SK-N-SH treated with all-trans-retinoic acid at 6 μM for 48 hours (cell line): ENCODE results near the gene MRGPRD.

ENCODE experiments used
- ATAC-seq: fragments of 200-7000 bp; cut with Tn5 transposase; 3 replicates; pipeline ENCODE4 v1.9.1; 2020; ENCODE audit warnings: mild to moderate bottlenecking, moderate library complexity
- ARNTL ChIP-seq: fragments of 450-650 bp; formaldehyde crosslinking; IDR thresholded peaks from 2 replicates; pipeline ENCODE4 v1.5.0; 2020; ENCODE audit warnings: low read depth, mild to moderate bottlenecking, moderate library complexity, borderline replicate concordance
- BACH2 ChIP-seq: fragments of 250-450 bp; sonication (Bioruptor Pico); IDR thresholded peaks from 2 replicates; pipeline ENCODE4 v1.9.0; 2021; ENCODE audit warnings: mild to moderate bottlenecking, borderline replicate concordance
- ESRRG ChIP-seq: fragments of 250-450 bp; sonication (Bioruptor Pico); IDR thresholded peaks from 2 replicates; pipeline ENCODE4 v1.6.1; 2021; ENCODE audit warnings: mild to moderate bottlenecking
- GLIS3 ChIP-seq: fragments of 250-450 bp; sonication (Bioruptor Pico); IDR thresholded peaks from 2 replicates; pipeline ENCODE4 v1.5.0; 2020; ENCODE audit warnings: mild to moderate bottlenecking, moderate library complexity
- PATZ1 ChIP-seq: fragments of 250-450 bp; sonication (Bioruptor Pico); IDR thresholded peaks from 2 replicates; pipeline ENCODE4 v1.8.0; 2020; ENCODE audit warnings: mild to moderate bottlenecking, moderate library complexity, borderline replicate concordance
- PPARA ChIP-seq: fragments of 250-450 bp; sonication (Bioruptor Pico); IDR thresholded peaks from 2 replicates; pipeline ENCODE4 v1.5.0; 2020; ENCODE audit warnings: mild to moderate bottlenecking, borderline replicate concordance
- TCF4 ChIP-seq: fragments of 250-450 bp; sonication (Bioruptor Pico); IDR thresholded peaks from 2 replicates; pipeline ENCODE4 v1.8.0; 2021; ENCODE audit warnings: mild to moderate bottlenecking, moderate library complexity, borderline replicate concordance
- TOX ChIP-seq: fragments of 250-450 bp; sonication (Bioruptor Pico); IDR thresholded peaks from 2 replicates; pipeline ENCODE4 v1.8.0; 2021; ENCODE audit warnings: mild to moderate bottlenecking, moderate library complexity, borderline replicate concordance
- TSHZ2 ChIP-seq: fragments of 250-450 bp; sonication (Bioruptor Pico); IDR thresholded peaks from 2 replicates; pipeline ENCODE4 v1.5.0; 2020; ENCODE audit warnings: mild to moderate bottlenecking, moderate library complexity
- ZFP3 ChIP-seq: fragments of 250-450 bp; sonication (Bioruptor Pico); IDR thresholded peaks from 2 replicates; pipeline ENCODE4 v1.5.0; 2020; ENCODE audit warnings: mild to moderate bottlenecking, moderate library complexity
- ZFP30 ChIP-seq: fragments of 450-650 bp; formaldehyde crosslinking; IDR thresholded peaks from 2 replicates; pipeline ENCODE4 v1.5.0; 2022; ENCODE audit warnings: mild to moderate bottlenecking, moderate library complexity
- ZNF565 ChIP-seq: fragments of 450-650 bp; formaldehyde crosslinking; conservative IDR thresholded peaks from 2 replicates; pipeline ENCODE4 v1.5.0; 2020; ENCODE audit warnings: low read depth, mild to moderate bottlenecking, moderate library complexity
- ZNF70 ChIP-seq: fragments of 450-650 bp; formaldehyde crosslinking; IDR thresholded peaks from 2 replicates; pipeline ENCODE4 v1.5.0; 2020; ENCODE audit warnings: mild to moderate bottlenecking, moderate library complexity
- ZNF8 ChIP-seq: fragments of 450-650 bp; formaldehyde crosslinking; IDR thresholded peaks from 2 replicates; pipeline ENCODE4 v1.5.0; 2020; ENCODE audit warnings: mild to moderate bottlenecking, moderate library complexity
- TF ChIP-seq, protein P1 (sequence below): fragments of 250-450 bp; sonication (Bioruptor Pico); IDR thresholded peaks from 2 replicates; pipeline ENCODE4 v1.8.0; 2021; ENCODE audit warnings: low read depth, mild to moderate bottlenecking, moderate library complexity, borderline replicate concordance
- TF ChIP-seq, protein P2 (sequence below): fragments of 250-450 bp; sonication (Bioruptor Pico); IDR thresholded peaks from 2 replicates; pipeline ENCODE4 v1.5.1; 2020; ENCODE audit warnings: low read depth, mild to moderate bottlenecking, moderate library complexity
- TF ChIP-seq, protein P3 (sequence below): fragments of 250-450 bp; sonication (Bioruptor Pico); IDR thresholded peaks from 2 replicates; pipeline ENCODE4 v1.5.1; 2021; ENCODE audit warnings: mild to moderate bottlenecking, moderate library complexity

The MRGPRD gene

GRCh38 chr11:68940651-68941323, 40.0 kb downstream of the MRGPRD start:
- no peak for ATAC-seq
- TF ChIP-seq PATZ1 (CRISPR knock-in tag): no peak

GRCh38 chr11:68939583-68940555, 40.9 kb downstream of the MRGPRD start:
- no peak for ATAC-seq
- TF ChIP-seq TOX (CRISPR knock-in tag): no peak
- TF ChIP-seq, all 23 proteins: peak for 0

GRCh38 chr11:68938816-68939582, 41.8 kb downstream of the MRGPRD start:
- no peak for ATAC-seq
- TF ChIP-seq ESRRG (no peak), TCF4 (no peak), TSHZ2 (CRISPR knock-in tag) (no peak), ARNTL (CRISPR knock-in tag) (no peak), GLIS3 (no peak)
- TF ChIP-seq, protein P1, sequence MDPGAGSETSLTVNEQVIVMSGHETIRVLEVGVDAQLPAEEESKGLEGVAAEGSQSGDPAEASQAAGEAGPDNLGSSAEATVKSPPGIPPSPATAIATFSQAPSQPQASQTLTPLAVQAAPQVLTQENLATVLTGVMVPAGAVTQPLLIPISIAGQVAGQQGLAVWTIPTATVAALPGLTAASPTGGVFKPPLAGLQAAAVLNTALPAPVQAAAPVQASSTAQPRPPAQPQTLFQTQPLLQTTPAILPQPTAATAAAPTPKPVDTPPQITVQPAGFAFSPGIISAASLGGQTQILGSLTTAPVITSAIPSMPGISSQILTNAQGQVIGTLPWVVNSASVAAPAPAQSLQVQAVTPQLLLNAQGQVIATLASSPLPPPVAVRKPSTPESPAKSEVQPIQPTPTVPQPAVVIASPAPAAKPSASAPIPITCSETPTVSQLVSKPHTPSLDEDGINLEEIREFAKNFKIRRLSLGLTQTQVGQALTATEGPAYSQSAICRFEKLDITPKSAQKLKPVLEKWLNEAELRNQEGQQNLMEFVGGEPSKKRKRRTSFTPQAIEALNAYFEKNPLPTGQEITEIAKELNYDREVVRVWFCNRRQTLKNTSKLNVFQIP (CRISPR knock-in tag): no peak
- TF ChIP-seq, all 23 proteins: peak for 0

DNA sequence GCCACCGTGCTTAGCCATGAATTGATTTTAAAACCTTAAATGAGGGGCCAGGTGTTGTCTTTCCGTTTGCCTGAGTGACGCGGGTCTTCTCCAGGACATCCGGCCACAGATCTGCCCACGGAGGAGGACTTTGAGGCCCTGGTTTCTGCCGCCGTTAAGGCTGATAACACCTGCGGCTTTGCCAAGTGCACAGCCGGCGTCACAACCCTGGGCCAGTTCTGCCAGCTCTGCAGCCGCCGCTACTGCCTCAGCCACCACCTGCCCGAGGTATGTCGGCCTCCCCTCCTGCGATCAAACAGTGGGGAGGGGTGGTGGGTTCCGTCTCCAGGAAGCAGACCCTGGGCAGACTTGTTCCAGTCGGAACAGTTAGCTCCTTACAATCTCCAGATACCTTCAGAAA, 42.7 kb downstream of the MRGPRD start:
- TF ChIP-seq, protein P2, sequence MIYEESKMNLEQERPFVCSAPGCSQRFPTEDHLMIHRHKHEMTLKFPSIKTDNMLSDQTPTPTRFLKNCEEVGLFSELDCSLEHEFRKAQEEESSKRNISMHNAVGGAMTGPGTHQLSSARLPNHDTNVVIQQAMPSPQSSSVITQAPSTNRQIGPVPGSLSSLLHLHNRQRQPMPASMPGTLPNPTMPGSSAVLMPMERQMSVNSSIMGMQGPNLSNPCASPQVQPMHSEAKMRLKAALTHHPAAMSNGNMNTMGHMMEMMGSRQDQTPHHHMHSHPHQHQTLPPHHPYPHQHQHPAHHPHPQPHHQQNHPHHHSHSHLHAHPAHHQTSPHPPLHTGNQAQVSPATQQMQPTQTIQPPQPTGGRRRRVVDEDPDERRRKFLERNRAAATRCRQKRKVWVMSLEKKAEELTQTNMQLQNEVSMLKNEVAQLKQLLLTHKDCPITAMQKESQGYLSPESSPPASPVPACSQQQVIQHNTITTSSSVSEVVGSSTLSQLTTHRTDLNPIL (CRISPR knock-in tag): no peak
- TF ChIP-seq TSHZ2 (CRISPR knock-in tag): no peak
- TF ChIP-seq, protein P3, sequence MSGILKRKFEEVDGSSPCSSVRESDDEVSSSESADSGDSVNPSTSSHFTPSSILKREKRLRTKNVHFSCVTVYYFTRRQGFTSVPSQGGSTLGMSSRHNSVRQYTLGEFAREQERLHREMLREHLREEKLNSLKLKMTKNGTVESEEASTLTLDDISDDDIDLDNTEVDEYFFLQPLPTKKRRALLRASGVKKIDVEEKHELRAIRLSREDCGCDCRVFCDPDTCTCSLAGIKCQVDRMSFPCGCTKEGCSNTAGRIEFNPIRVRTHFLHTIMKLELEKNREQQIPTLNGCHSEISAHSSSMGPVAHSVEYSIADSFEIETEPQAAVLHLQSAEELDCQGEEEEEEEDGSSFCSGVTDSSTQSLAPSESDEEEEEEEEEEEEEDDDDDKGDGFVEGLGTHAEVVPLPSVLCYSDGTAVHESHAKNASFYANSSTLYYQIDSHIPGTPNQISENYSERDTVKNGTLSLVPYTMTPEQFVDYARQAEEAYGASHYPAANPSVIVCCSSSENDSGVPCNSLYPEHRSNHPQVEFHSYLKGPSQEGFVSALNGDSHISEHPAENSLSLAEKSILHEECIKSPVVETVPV (CRISPR knock-in tag): no peak
- TF ChIP-seq ESRRG: no peak
- no peak for TF ChIP-seq PPARA (CRISPR knock-in tag)
- TF ChIP-seq ZNF70 (CRISPR knock-in tag): no peak
- no peak for TF ChIP-seq ZFP30
- TF ChIP-seq, protein P1 (CRISPR knock-in tag): no peak
- no peak for TF ChIP-seq BACH2 (CRISPR knock-in tag)
- TF ChIP-seq ZNF8 (CRISPR knock-in tag): no peak
- TF ChIP-seq ARNTL (CRISPR knock-in tag): no peak
- TF ChIP-seq ZNF565 (CRISPR knock-in tag): no peak
- TF ChIP-seq ZFP3 (CRISPR knock-in tag): no peak
- ATAC-seq: no peak
